SK-MEL-5 (cell line): Measurements from ENCODE around the gene MIB1. TPM values are rescaled to one million over a fixed set of nuclear protein-coding genes. Genes with fewer than 3 reads are reported as not detected.

Experiments
- DNase-seq: peaks from one replicate; pipeline ENCODE4 v3.0.0-alpha.2; 2016; ENCODE audit warnings: low read depth, low spot score
- in situ Hi-C: cut with HindIII; loops from 2 replicates; pipeline ENCODE4 v1.10.0; 2016; ENCODE audit warnings: low sequenced_read_pairs, high pct_unique_total_duplicates, low pct_unique_long_range_greater_than_20kb
- small RNA-seq, 2 experiments: library from RNA; depleted of rRNA; stranded (forward); fragments of <200 nt; gene quantifications; one replicate each; pipeline ENCODE3, GENCODE V24; 2014
- total RNA-seq: library from RNA; depleted of rRNA; stranded (reverse); fragments of >200 nt; shearing (Covaris generic); gene quantifications from 2 replicates; pipeline ENCODE4 v1.2.3, GENCODE V29; 2014; rRNA removed

MIB1 gene
- total RNA-seq, 1 experiment from 2014 or later, result 23.0 TPM

GRCh38 chr18:21904856-21905255 lies 164.3 kb downstream of the MIB1 start:
- DNase-seq, result no peak
- in situ Hi-C loops, result no loop called here

GRCh38 chr18:21907451-21907850 lies 166.9 kb downstream of the MIB1 start:
- in situ Hi-C loops, result no loop called here
- no peak for DNase-seq

- in situ Hi-C loops, result no loop called here
- no peak for DNase-seq
Observed at GRCh38 chr18:21908711-21909110, 168.1 kb downstream of the MIB1 start.

GRCh38 chr18:21910906-21911305 lies 170.3 kb downstream of the MIB1 start:
- in situ Hi-C loops, result no loop called here
- DNase-seq, result no peak

GRCh38 chr18:21911551-21911950 lies 171.0 kb downstream of the MIB1 start:
- no peak for DNase-seq
- in situ Hi-C loops, result no loop called here

- in situ Hi-C loops, result no loop called here
- peak; percentile 34 for DNase-seq
Observed at GRCh38 chr18:21912339-21913239, 172.0 kb downstream of the MIB1 start.

DNA sequence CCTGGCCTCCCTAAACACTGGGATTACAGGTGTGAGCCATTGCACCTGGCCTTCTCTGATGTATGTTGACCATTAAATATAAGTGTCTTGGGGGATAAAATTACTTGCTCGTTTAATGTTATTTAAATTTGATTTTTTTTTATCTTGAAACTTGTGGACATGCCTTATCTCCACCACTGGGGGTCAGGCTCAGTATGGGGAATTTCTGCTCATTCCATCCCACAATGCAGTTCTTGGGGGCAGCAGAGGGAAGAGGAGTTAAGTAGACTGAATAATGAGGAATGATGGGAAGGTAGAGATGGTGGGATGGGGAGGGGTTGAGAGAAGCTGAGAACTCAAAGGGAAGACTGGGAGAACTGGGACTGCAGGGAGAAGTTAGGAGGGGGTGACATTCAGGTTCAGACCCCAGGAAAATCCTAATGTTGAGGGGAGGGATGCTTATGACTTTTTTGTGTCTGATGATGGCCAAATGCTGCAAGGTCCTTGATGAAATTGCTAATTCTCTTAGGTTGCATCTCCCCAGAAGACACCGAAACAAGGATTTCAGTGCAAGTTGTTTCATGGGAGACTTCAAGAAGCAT lies 174.2 kb downstream of the MIB1 start:
- peak; percentile 76 for DNase-seq
- in situ Hi-C loops, result no loop called here

GRCh38 chr18:21915546-21915945 lies 175.0 kb downstream of the MIB1 start:
- no peak for DNase-seq
- in situ Hi-C loops, result no loop called here

- in situ Hi-C loops, result no loop called here
- DNase-seq, result no peak
Observed at GRCh38 chr18:21916594-21916993, 176.0 kb downstream of the MIB1 start.

GRCh38 chr18:21918693-21919092 lies 178.1 kb downstream of the MIB1 start:
- DNase-seq, result no peak
- in situ Hi-C loops, result no loop called here

Small RNA genes lying within 50 kb of the gene (small RNA-seq; reads per million reads assigned to genes)
- gene AC103987.3, result 0 reads per million in 2 experiments
- 0 reads per million in 2 experiments for gene RF00019
- 0 reads per million in 2 experiments for gene RF00045
- gene RF01241, result 0 reads per million in 2 experiments
- 0 reads per million in 2 experiments for gene RN7SL233P
- 0 reads per million in 2 experiments for gene RNU6-1038P

Other genes with a start within 250 kb of the MIB1 start
- gene ESCO1, start 140.1 kb upstream of the MIB1 start, total RNA-seq, result 48.6 and 54.4 TPM in 2 replicates
- gene SNRPD1, start 128.5 kb upstream of the MIB1 start, total RNA-seq, result 64.1 and 68.4 TPM in 2 replicates
- gene ABHD3, start 36.0 kb upstream of the MIB1 start, total RNA-seq, result 21.9 and 25.8 TPM in 2 replicates